ENCODE data around the gene KLHL14.

DNA sequence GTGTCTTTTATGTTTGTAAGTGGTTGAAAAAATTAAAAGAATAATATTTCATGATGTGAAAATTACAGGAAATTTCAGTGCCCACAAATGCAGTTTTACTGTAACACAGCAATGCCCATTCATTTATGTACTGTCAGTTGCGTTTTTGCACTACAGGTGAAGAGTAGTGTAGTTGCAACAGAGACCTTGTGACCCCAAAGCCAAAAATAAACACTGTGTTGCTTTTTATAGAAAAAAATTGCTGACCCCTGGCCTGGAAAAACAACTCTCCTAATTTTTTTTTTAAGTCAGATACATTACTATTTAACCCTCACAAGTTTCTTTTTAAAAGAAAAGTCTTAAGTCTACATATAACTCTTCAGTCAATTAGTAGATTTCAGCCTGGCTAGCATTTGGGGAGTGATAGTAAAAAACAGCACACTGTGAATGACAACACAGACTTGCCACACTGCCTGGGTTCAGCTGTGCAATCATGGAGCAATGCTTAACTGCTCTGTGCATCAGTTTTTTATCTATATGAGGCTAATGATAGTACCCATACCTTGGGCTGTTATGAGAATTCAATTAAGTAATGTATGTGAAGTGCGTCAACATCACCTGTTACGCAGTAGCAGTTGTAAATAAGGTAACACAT is 8.1 kb downstream of the KLHL14 start:
- TF ChIP-seq, protein P1, sequence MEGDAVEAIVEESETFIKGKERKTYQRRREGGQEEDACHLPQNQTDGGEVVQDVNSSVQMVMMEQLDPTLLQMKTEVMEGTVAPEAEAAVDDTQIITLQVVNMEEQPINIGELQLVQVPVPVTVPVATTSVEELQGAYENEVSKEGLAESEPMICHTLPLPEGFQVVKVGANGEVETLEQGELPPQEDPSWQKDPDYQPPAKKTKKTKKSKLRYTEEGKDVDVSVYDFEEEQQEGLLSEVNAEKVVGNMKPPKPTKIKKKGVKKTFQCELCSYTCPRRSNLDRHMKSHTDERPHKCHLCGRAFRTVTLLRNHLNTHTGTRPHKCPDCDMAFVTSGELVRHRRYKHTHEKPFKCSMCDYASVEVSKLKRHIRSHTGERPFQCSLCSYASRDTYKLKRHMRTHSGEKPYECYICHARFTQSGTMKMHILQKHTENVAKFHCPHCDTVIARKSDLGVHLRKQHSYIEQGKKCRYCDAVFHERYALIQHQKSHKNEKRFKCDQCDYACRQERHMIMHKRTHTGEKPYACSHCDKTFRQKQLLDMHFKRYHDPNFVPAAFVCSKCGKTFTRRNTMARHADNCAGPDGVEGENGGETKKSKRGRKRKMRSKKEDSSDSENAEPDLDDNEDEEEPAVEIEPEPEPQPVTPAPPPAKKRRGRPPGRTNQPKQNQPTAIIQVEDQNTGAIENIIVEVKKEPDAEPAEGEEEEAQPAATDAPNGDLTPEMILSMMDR (IDR thresholded peaks at IDR 0.05): no peak
- no peak for TF ChIP-seq EZH2phosphoT487 (IDR thresholded peaks at IDR 0.05)

Measured in neural progenitor cell (in vitro differentiated cells).